GM18861 (cell line): Measurements from ENCODE around the gene RHOXF2.
"Not testable (repeated sequence)": the region's sequence is repeated elsewhere in the genome, so short reads cannot be mapped to it uniquely, and the experiment has no call there.

Experiments
- ATAC-seq: cut with Tn5 transposase; IDR thresholded peaks from one replicate; pipeline ENCODE4 v1.9.1; 2021; ENCODE audit not compliant: unreplicated experiment

The RHOXF2 gene

GRCh38 chrX:120196626-120197283 is 38.3 kb downstream of the RHOXF2 start:
- ATAC-seq, result not testable (repeated sequence)

- no peak for ATAC-seq
These were observed 42.4 kb downstream of the RHOXF2 start for GRCh38 chrX:120200851-120201250.

GRCh38 chrX:120205816-120206753 is 47.7 kb downstream of the RHOXF2 start:
- no peak for ATAC-seq

GRCh38 chrX:120207009-120207605 is 48.7 kb downstream of the RHOXF2 start:
- ATAC-seq, result no peak

GRCh38 chrX:120213438-120214265 is 55.2 kb downstream of the RHOXF2 start:
- ATAC-seq, result no peak
